HG03064 (cell line): ENCODE results near the gene UQCC5.
"Not testable (repeated sequence)": the region's sequence is repeated elsewhere in the genome, so short reads cannot be mapped to it uniquely, and the experiment has no call there.

Source experiments
- ATAC-seq: cut with Tn5 transposase; IDR thresholded peaks from one replicate; pipeline ENCODE4 v1.9.1; 2021; ENCODE audit warnings: low read depth; ENCODE audit not compliant: unreplicated experiment

The UQCC5 gene

DNA sequence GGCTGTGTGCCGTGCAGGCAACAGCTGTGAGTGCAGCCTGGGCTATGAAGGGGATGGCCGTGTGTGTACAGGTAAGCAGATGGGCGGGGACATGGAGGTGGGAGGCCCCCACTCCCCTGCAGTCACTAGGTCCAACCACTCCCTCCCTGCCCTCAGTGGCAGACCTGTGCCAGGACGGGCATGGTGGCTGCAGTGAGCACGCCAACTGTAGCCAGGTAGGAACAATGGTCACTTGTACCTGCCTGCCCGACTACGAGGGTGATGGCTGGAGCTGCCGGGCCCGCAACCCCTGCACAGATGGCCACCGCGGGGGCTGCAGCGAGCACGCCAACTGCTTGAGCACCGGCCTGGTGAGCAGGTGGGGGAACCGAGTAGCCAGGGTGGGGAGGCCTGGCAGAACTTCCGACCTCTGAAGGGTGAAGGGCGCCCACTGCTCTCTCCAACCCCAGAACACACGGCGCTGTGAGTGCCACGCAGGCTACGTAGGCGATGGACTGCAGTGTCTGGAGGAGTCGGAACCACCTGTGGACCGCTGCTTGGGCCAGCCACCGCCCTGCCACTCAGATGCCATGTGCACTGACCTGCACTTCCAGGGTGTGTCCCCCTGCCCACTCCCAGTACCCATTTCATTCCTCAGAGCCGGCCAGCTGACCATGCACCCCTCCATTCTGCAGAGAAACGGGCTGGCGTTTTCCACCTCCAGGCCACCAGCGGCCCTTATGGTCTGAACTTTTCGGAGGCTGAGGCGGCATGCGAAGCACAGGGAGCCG, 14.3 kb upstream of the UQCC5 start:
- no peak for ATAC-seq

DNA sequence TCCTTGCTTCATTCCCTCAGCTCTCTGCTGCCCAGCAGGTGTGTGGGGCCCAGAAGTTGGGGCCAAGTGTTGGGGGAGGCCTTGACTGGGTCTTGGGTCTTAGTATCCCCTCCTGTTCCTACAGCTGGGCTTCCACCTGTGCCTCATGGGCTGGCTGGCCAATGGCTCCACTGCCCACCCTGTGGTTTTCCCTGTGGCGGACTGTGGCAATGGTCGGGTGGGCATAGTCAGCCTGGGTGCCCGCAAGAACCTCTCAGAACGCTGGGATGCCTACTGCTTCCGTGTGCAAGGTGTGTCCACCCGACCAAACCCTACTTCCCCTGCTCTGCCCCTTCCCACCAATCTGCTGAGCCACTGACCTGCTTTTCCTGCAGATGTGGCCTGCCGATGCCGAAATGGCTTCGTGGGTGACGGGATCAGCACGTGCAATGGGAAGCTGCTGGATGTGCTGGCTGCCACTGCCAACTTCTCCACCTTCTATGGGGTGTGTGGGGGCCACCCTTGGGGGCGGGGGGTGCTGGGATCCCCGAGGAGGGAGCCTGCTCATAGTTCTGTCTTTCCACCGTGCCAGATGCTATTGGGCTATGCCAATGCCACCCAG, 13.7 kb upstream of the UQCC5 start:
- no peak for ATAC-seq

DNA sequence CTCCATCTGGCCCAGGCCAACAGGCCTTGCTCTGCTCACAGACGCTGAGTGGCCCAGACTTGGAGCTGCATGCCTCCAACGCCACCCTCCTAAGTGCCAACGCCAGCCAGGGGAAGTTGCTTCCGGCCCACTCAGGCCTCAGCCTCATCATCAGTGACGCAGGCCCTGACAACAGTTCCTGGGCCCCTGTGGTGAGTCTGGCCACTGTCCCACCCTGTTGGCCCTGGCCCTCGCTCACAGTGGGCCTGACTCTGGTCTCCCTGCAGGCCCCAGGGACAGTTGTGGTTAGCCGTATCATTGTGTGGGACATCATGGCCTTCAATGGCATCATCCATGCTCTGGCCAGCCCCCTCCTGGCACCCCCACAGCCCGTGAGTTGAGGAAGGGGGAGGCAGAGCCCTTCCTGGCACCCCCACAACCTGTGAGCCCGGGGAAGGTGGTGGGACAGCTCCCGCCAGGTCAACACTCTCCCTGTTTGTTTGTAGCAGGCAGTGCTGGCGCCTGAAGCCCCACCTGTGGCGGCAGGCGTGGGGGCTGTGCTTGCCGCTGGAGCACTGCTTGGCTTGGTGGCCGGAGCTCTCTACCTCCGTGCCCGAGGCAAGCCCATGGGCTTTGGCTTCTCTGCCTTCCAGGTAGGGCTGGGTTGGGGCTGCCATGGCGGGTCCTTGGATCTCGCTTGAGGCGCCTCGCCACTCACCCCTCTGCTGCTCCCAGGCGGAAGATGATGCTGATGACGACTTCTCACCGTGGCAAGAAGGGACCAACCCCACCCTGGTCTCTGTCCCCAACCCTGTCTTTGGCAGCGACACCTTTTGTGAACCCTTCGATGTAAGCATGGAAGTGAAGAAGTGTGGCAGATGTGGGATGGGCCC, 12.8 kb upstream of the UQCC5 start:
- ATAC-seq: no peak

DNA sequence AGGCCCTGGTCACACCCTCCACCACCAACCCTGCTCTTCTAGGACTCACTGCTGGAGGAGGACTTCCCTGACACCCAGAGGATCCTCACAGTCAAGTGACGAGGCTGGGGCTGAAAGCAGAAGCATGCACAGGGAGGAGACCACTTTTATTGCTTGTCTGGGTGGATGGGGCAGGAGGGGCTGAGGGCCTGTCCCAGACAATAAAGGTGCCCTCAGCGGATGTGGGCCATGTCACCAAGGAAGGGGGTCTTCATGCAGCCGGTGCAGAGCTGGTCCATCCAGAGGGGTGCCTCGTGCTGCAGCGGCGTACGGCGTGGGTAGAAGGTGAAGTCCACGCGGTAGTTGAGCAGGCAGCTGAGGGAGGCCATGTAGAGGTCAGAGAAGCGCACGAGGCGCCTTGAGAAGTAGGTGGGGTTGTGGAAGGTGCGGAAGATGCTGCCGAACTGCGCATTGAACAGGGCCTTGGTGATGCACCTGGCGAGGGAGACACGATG, 12.1 kb upstream of the UQCC5 start:
- no peak for ATAC-seq

DNA sequence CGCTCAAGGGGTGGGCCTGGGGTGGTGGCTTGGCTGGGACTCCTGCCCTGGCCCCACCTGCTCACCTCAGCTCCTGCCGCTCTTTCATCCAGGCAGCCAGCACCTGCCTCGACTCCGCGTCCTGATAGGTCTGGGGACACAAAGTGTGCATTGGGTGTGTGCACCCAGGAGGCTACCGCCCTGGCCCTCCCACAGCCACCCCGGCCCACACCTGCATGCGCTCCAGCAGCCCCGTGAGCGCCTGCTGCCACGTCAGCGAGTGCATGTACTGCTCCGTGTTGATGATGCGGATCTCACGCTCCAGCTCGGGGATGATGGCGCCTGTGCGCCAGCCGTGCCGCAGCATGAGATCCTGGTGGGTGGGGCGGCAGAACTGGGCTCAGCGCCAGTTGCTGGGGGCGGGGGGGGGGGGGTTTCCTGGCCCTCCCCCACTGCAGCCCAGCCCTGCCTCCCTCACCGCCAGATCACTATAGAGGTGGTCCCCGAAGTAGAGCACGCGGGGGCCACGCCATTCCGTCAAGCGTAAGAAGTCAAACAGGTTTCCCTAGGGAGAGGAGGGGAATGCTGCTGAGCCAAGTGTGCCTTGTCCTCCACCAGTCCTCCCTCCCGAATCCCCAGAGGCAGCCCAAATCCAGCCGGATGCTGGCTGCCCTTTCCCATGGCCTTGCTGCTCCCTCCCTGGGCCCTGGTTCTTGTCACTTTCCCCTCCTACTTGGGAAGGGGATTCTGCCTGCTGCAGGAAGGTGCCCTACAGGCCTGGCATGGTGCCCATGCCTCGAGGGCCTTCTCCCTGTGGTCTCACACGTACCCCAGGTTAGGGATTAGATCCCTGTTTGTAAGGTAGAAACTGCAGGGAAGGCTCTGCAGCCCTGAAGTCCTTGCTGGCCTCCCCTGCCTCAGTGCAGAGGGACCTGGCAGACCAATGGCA, 11.4 kb upstream of the UQCC5 start:
- ATAC-seq: no peak

DNA sequence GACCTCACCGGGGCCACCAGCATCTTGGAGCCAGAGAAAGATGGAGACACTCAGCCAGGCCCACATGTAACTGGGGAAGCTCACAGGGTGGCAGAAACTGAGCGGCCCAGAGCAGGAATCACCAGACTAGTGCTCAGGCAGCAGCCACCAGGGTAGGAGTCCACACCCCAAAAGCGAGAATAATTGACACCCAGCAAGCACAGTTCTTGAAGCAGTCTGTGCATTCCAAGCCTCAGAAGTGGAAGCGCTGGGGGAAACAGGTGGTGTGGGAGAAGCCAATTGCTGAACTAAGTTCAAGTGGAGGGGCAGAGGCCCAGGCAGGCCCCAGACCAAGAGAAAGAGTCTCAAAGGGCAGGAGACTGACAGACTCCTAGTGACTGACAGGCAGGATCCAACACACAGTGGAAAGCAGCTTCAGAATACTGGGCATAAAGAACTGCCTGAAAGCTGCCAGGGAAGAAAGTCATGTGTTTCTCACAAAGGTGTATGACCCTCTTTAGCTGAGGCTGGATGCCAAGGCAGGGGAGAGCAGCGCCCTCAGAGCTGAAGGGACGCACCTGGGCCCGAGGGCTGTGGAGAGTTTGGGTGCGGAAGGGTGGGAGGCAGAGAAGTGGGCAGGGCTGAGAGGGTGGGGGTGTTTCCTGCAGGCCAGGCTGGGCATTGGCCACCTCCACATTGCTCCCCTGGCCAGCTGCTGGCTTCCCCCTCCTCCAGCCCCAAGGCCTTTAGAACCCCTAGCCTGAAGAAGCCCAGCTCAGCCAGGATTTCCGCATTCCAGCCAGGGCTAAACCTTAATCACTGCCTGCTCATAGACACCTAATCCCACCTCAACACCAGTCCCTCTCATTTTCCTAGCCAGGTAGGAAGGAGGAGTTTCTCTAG, 10.5 kb upstream of the UQCC5 start:
- no peak for ATAC-seq

DNA sequence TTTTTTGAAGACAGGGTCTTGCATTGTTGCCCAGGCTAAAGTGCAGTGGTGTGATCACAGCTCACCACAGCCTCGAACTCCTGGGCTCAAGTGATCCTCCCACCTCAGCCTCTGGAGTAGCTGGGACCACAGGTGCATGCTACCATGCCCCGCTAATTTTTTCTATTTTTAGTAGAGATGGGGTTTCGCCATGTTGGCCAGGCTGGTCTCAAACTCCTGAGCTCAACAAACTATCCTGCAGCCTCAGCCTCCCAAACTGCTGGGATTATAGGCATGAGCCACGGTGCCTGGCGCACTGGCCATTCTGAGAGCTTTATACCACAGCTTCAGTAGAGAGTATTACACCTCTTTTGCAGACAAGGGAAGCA, 9.8 kb upstream of the UQCC5 start:
- not testable (repeated sequence) for ATAC-seq

DNA sequence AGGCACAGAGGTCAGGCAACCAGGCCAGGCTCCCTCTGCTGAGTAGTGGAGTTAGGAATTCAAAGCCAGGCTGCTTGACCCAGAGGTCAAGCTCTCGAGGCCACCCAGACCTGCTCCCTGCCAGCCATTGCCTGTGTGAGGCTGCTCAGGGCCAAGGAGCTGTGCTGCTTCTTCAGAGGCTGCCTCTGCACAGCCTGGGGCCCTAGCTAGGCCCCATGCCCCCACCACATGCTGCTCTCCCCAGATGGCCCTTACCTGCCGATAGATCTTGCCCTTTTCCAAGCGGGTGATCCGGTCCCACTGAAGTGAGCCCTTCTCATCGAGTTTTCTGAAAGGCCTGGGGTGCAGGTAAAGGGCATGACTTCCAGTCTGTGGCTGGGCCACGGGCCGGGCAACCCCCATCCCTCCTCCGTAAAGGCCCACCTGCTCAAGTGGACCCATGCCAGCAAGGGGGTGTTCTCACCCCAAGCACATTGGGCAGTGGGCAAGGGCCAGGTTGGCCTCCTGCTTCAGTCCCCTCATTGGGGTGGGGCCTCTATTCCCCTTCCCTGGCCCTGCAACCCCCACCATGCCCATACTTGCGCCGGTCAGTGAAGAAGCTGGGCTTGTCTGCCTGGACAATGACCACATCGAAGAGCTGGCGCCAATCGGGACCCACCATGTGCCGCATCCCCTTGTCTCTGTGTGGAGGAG, 9.2 kb upstream of the UQCC5 start:
- ATAC-seq: no peak

DNA sequence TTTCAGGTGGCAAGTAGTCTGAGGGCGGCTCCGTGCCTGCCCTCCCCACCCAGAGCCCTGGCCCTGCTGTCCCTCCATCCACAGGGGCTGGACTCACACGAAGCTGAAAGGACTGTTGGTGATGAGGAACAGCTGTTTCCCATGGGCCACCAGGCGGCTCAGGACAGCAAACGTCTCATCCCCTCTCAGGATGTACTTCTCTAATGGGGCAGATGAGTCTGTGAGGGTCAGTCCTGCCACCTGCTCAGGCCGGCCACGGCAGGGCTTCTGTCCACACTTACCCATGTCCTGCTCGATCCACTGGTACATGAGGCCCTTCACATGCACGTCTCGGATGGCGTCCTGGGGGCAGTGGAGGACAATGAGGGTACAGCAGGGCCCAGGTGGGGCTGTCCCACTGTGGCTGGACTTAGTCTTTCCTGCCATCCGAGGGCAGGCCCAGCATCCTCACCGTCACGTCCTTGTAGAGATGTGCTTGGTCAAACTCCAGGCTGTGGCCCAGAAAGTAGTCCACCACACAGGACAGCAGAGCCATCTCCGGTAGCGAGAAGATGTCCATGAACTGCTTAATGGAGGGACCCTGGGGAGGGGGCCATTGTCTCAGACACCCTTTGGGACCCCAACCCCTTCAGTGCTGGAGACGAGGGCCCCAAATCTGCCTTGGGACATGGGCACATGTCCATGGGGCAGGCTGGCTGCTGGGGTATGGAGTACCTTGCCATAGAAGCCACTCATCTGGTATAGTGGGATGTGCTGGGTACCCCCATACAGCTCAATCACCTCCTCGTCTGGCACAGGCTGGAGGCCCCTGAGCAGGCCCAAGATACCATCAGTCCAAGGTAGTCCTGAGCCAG, 8.4 kb upstream of the UQCC5 start:
- no peak for ATAC-seq

DNA sequence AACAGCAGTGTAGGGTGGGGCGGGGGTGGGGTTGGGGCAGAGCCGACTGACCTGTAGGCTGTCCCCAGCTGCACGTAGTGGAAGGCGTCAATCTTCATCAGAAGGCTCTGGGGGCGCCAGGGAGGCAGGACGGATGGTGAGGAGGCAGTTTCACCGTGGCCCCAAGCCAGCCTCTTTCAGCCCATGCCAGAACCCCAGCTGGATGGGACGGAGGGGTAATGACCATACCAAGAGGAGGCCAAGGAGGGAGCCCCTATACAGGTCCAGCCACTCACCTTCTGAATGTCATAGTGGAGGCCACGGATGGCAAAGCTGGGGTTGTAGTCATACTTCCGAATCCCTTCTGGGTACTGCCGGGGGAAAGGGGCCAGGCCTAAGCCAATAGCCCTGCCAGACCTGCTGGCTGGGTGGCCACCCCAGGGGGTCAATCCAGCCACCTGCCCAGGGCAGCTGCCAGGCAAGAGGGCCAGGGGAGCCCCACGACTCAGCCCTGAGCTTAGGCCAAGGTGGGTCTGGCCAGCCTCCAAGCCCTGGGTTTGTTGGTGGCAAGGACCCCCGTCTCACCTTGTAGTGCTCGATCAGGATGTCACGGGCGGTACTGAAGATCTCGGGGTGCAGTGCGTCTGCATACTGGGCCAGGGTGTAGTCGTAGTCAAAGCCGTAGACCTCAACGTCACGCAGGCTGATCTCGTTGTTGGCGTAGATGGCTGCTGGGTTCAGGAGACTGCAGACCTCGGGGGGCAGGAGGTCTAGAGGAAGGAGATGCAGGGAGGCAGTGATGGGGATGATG, 7.6 kb upstream of the UQCC5 start:
- ATAC-seq: no peak

DNA sequence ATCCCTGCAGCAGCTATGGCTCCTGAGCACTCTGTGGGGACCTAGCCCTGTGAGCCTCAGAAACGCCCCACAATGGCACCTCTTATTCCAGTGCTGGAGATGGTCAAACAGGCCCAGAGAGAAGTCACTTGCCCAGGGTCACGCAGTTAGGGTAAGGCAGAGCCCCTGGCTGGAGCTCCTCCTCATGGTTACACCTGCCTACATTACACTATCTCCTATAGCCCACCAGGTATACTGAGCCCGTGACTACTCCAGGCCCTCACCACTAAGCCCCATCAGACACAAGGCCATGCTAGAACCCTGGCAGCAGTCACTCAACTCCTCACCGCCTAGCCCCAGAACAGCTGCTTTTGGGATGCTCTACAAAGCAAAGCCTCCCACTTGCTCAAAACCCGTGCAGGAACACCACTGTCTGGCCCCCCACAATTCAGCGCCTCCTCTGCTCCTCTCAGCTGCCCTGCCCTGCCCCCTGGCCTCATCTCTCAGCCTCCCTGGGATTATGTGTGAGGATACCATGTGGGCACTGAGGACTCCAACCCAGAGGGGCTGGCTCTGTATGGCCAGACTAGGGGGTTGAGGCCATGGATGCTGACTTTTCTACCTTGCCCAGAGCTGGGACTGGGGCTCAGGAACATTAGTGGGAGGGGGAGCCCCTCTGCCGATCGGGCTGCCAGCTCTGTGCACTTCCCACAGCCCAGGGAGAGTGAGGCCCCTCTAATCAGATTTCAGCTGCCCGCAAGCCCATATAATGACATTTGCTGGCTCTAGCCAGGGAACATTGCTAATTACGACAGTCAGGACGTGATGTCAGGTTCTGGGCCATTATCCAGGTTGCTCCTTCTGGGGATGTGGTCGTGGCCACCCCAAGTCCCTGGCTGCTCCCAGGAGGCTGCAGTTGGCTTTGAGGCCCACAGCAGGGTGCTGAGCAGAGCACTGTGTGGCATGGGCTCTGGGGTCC, 6.8 kb upstream of the UQCC5 start:
- no peak for ATAC-seq

DNA sequence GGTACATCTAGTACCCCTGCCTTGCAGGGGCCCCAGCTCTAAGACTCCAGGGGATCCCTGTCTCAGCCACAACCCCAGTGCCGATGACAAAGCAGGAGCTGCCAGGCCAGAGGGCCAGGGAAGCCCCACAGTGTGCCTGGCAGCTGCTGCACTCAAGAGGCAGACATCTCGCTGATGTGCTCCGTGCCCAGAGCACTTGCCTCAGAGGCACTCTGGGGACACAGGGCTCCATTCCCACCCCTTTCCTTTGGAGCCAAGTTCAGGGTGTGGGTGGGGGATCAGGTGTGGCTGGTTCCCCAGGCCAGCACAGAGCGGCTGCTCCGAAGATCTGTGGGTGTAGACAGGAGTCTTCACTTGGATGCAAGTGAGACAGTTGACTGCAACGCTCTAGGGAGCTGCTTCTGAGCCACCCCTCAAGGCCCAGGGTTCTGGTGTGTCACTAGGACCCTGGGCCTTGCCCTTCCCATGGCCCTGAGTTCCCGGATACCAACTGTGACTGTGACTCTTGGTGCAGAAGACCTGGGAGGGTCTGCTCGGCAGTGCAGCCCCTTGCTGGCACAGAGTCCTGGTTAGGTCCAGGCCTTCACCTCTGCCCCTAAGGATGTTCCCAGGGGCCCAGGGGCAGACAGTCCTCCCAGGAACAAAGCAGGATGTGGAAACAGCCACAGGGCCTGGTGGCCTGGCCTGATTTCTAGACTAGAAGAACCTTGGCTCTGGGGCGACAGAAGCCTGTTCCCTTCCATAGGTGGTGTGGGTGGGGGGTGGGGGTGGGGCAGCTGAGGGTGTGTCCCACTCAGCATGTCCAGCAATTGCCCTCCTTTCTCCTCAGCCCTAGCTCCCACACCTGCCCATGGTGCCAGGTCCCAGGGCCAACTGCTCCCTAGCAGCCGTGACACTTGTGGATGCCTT, 5.2 kb upstream of the UQCC5 start:
- ATAC-seq: no peak

DNA sequence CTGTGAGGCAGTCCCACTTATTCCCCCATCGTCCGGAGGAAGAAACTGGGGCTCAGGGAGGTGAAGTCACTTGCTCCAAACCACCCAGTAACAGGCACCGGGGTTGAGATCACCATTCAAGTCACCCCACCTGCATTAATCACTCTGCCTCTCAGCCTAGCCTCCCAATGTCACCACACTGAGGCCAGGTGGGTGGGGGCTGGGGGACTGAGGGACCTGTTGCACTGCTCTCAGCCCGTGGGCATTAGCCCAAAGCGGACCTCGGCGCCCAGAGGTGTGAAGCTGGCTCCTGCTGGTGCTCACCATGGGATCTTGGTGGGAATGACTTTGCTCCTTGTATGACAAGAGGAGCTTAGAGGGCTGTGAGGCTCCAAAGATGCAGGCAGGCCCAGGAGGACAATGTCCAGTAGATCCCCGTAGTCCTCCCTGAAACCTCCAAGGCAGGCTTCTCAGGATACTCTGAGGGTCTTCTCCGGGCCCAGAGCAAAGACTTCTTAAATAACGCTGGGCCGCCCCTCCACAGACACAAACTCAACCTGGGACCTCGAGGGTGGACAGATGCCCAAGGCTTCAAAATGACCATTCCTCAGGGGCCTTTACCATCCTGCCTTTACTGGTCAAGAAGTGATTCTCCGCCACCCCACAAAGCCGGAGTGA, 4.4 kb upstream of the UQCC5 start:
- ATAC-seq: no peak

DNA sequence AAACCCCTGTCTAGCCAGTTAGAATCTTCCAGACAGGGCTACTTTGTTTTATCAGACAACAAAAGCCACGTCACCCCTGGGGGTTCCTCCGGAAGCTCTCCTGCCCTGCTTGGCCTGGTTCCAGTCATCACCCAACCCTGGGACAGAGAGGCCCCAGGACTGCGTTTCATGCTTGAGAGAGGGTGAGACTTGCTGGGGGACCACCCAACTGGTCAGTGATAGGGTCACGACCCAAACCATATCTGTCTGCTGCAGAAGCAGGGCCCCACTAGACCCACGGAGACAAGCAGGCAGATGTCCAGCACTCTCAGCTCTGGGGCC, 3.9 kb upstream of the UQCC5 start:
- ATAC-seq: no peak
